H1 (cell line): ENCODE results near the gene SPIRE1. TPM values are rescaled to one million over a fixed set of nuclear protein-coding genes. Genes with fewer than 3 reads are reported as not detected.

ENCODE experiments used
- CTCF ChIA-PET: fragments of 300-600 bp; sonication (Branson Sonifier 250); formaldehyde crosslinking; loops from one replicate; lab custom pipeline; 2021; ENCODE audit not compliant: partially characterized antibody; lab: Charles Lee
- POLR2A ChIA-PET: fragments of 300-600 bp; sonication (Branson Sonifier 250); formaldehyde crosslinking; loops from one replicate; lab custom pipeline; 2021; ENCODE audit warnings: inconsistent platforms; ENCODE audit not compliant: partially characterized antibody; lab: Charles Lee
- DNase-seq, 2 experiments: peaks; one replicate each; pipeline versions ENCODE4 v3.0.0 to v3.0.0-alpha.2; 2010 to 2022; ENCODE audit warnings: low spot score in 2 of 2, low read depth in 1 of 2, mixed read lengths in 1 of 2
- FAIRE-seq: peaks from 2 replicates; lab custom pipeline; 2011; peaks lifted over from hg19 to GRCh38; lab: Jason Lieb, UNC
- H2AFZ ChIP-seq: 2 replicates; pipeline ENCODE4 v1.8.1; 2012; ENCODE audit warnings: low read length, inconsistent platforms
- H2AK5ac ChIP-seq: 2 replicates; pipeline ENCODE4 v1.6.1; 2013; ENCODE audit warnings: low read depth, low read length
- H2BK120ac ChIP-seq: replicated peaks from 2 replicates; pipeline ENCODE3; 2013; ENCODE audit warnings: low read depth, low read length, inconsistent platforms
- H2BK12ac ChIP-seq: 2 replicates; pipeline ENCODE4 v1.6.1; 2013; ENCODE audit warnings: low read depth, low read length
- H2BK15ac ChIP-seq: 2 replicates; pipeline ENCODE4 v1.6.1; 2013; ENCODE audit warnings: low read length
- H2BK20ac ChIP-seq: 2 replicates; pipeline ENCODE4 v1.6.1; 2013; ENCODE audit warnings: low read length
- H2BK5ac ChIP-seq: 2 replicates; pipeline ENCODE4 v1.6.1; 2013; ENCODE audit warnings: low read depth, low read length
- H3K14ac ChIP-seq: 2 replicates; pipeline ENCODE4 v1.6.1; 2013; ENCODE audit warnings: inconsistent platforms; ENCODE audit not compliant: insufficient read length
- H3K18ac ChIP-seq: 2 replicates; pipeline ENCODE4 v1.6.1; 2013; ENCODE audit warnings: low read length; ENCODE audit errors: extremely low read depth
- H3K23ac ChIP-seq: 2 replicates; pipeline ENCODE4 v1.6.1; 2013; ENCODE audit warnings: inconsistent platforms; ENCODE audit not compliant: insufficient read length
- H3K23me2 ChIP-seq: 2 replicates; pipeline ENCODE4 v1.6.1; 2013; ENCODE audit warnings: low read depth, low read length
- H3K27ac ChIP-seq: 2 replicates; pipeline ENCODE4 v1.6.1; 2011; ENCODE audit warnings: low read depth, low read length, inconsistent platforms
- H3K27me3 ChIP-seq, 4 experiments: replicated peaks in 1 of 4; 1 replicate in 1 of 4; 2 replicates in 3 of 4; pipeline versions ENCODE4 v1.6.1 to v1.8.1; 2011 to 2013; ENCODE audit warnings: low read length in 3 of 4, mild to moderate bottlenecking in 3 of 4, inconsistent platforms in 2 of 4, mixed read lengths in 2 of 4, moderate library complexity in 1 of 4; ENCODE audit not compliant: control insufficient read depth in 3 of 4, insufficient read depth in 3 of 4; ENCODE audit errors: extremely low read depth in 1 of 4
- H3K36me3 ChIP-seq, 4 experiments: 2 replicates each; pipeline versions ENCODE4 v1.6.1 to v1.8.1; 2011 to 2013; ENCODE audit warnings: mild to moderate bottlenecking in 4 of 4, low read length in 3 of 4, moderate library complexity in 2 of 4, control low read depth in 1 of 4, inconsistent platforms in 1 of 4; ENCODE audit not compliant: insufficient read depth in 4 of 4, control insufficient read depth in 2 of 4
- H3K4ac ChIP-seq: replicated peaks from 2 replicates; pipeline ENCODE3; 2013; ENCODE audit warnings: low read length, low read depth, mixed read lengths, inconsistent platforms; ENCODE audit not compliant: insufficient read length
- H3K4me1 ChIP-seq, 4 experiments: replicated peaks in 1 of 4; 1 replicate in 1 of 4; 2 replicates in 3 of 4; pipeline versions ENCODE4 v1.6.1 to v1.8.1; 2011 to 2013; ENCODE audit warnings: low read length in 3 of 4, inconsistent platforms in 2 of 4, mixed read lengths in 1 of 4; ENCODE audit not compliant: insufficient read depth in 4 of 4, control insufficient read depth in 3 of 4
- H3K4me2 ChIP-seq, 2 experiments: 2 replicates each; pipeline versions ENCODE4 v1.6.1 to v1.8.1; 2011 to 2013; ENCODE audit warnings: low read depth in 2 of 2, low read length in 2 of 2, control low read depth in 1 of 2, inconsistent platforms in 1 of 2, mild to moderate bottlenecking in 1 of 2; ENCODE audit not compliant: insufficient read depth in 1 of 2
- H3K4me3 ChIP-seq, 4 experiments: fragments of 200-600, 300-600 bp in 1 of 4; sonication (generic), shearing (Covaris generic), sonication (Bioruptor Twin) in 1 of 4; 2 replicates each; pipeline versions ENCODE4 v1.5.1 to v1.8.1; 2011 to 2016; ENCODE audit warnings: low read length in 4 of 4, low read depth in 3 of 4, control low read depth in 2 of 4, inconsistent platforms in 2 of 4, mild to moderate bottlenecking in 2 of 4, mixed read lengths in 1 of 4, moderate library complexity in 1 of 4; ENCODE audit not compliant: insufficient read depth in 2 of 4; ENCODE audit errors: extremely low read depth in 1 of 4
- H3K56ac ChIP-seq: replicated peaks from 2 replicates; pipeline ENCODE3; 2013; ENCODE audit warnings: low read depth, mild to moderate bottlenecking, mixed read lengths, low read length, inconsistent platforms; ENCODE audit not compliant: insufficient read length
- H3K79me1 ChIP-seq: 2 replicates; pipeline ENCODE4 v1.6.1; 2013; ENCODE audit warnings: low read depth, low read length, control low read depth
- H3K79me2 ChIP-seq, 2 experiments: 2 replicates each; pipeline versions ENCODE4 v1.6.1 to v1.8.1; 2012 to 2013; ENCODE audit warnings: low read length in 2 of 2, mild to moderate bottlenecking in 2 of 2, inconsistent platforms in 1 of 2; ENCODE audit not compliant: insufficient read depth in 2 of 2, control insufficient read depth in 1 of 2
- H3K9ac ChIP-seq, 4 experiments: replicated peaks in 1 of 4; 1 replicate in 1 of 4; 2 replicates in 3 of 4; pipeline versions ENCODE4 v1.6.1 to v1.8.1; 2011 to 2013; ENCODE audit warnings: low read depth in 3 of 4, low read length in 3 of 4, control low read depth in 2 of 4, mild to moderate bottlenecking in 2 of 4, moderate library complexity in 2 of 4, inconsistent platforms in 1 of 4; ENCODE audit errors: extremely low read depth in 1 of 4
- H3K9me3 ChIP-seq, 2 experiments: 2 replicates each; pipeline versions ENCODE4 v1.6.1 to v1.8.1; 2012 to 2013; ENCODE audit warnings: mild to moderate bottlenecking in 2 of 2, moderate library complexity in 2 of 2, control low read depth in 1 of 2, inconsistent platforms in 1 of 2, low read depth in 1 of 2, low read length in 1 of 2, mixed read lengths in 1 of 2; ENCODE audit not compliant: insufficient read depth in 2 of 2
- H4K20me1 ChIP-seq, 2 experiments: replicated peaks in 1 of 2; 2 replicates each; pipeline versions ENCODE3 to v1.8.1; 2011 to 2013; ENCODE audit warnings: inconsistent platforms in 2 of 2, low read length in 2 of 2, mild to moderate bottlenecking in 1 of 2; ENCODE audit not compliant: insufficient read depth in 2 of 2, control insufficient read depth in 1 of 2
- H4K5ac ChIP-seq: 2 replicates; pipeline ENCODE4 v1.6.1; 2013; ENCODE audit warnings: low read length, low read depth, mixed read lengths, inconsistent platforms; ENCODE audit not compliant: insufficient read length
- H4K8ac ChIP-seq: 2 replicates; pipeline ENCODE4 v1.8.0; 2013; ENCODE audit warnings: mild to moderate bottlenecking, moderate library complexity, low read length, inconsistent platforms; ENCODE audit not compliant: insufficient read depth; ENCODE audit errors: extremely low read depth
- H4K91ac ChIP-seq: replicated peaks from 2 replicates; pipeline ENCODE3; 2013; ENCODE audit warnings: low read length, mixed read lengths, inconsistent platforms; ENCODE audit not compliant: insufficient read length
- CBX8 ChIP-seq: fragments of 300-800, 300-1000 bp; sonication (generic); IDR thresholded peaks from 2 replicates; pipeline ENCODE4 v1.7.1; 2016; ENCODE audit warnings: low read depth, low read length, borderline replicate concordance
- JUN ChIP-seq: IDR thresholded peaks from 2 replicates; pipeline ENCODE4 v1.6.1; 2011; ENCODE audit warnings: low read depth, mild to moderate bottlenecking, improper control_type of control experiment, low read length
- MAX ChIP-seq: IDR thresholded peaks from 2 replicates; pipeline ENCODE4 v1.6.1; 2012; ENCODE audit warnings: inconsistent platforms
- SIX5 ChIP-seq: IDR thresholded peaks from 2 replicates; pipeline ENCODE4 v1.6.1; 2011; ENCODE audit warnings: mild to moderate bottlenecking, low read depth, low read length
- SUZ12 ChIP-seq: fragments of 200-600 bp; sonication (generic); IDR thresholded peaks from 2 replicates; pipeline ENCODE4 v1.6.1; 2012; ENCODE audit warnings: mild to moderate bottlenecking, inconsistent platforms, low read length, moderate library complexity, mixed read lengths
- YY1 ChIP-seq: IDR thresholded peaks from 2 replicates; pipeline ENCODE4 v1.6.1; 2011; ENCODE audit warnings: low read depth, mild to moderate bottlenecking, low read length
- WGBS, 2 experiments: shearing (Covaris generic) in 1 of 2; methylation state at CpG; one replicate each; pipeline versions ENCODE4 v1.1.6 to v1.1.7; 2013 to 2015; ENCODE audit warnings: low lambda C conversion rate in 2 of 2, mixed read lengths in 2 of 2, inconsistent platforms in 1 of 2, low coverage in 1 of 2, missing lambda C conversion rate in 1 of 2; ENCODE audit not compliant: insufficient replicate concordance in 2 of 2, insufficient coverage in 1 of 2, insufficient read length in 1 of 2; ENCODE audit errors: extremely low coverage in 1 of 2, missing lambda C conversion rate in 1 of 2; 5-methylcytosine and 5-hydroxymethylcytosine counted together
- polyA plus RNA-seq, 7 experiments: library from polyadenylated mRNA; depleted of rRNA in 3 of 7; stranded (reverse) in 5 of 7; unstranded in 2 of 7; fragments of >200 nt in 5 of 7; fragments of 200-250 nt in 2 of 7; gene quantifications; 1 replicate in 5 of 7; 2 replicates in 1 of 7; 4 replicates in 1 of 7; pipeline versions ENCODE4 v1.2.1 to v1.2.3, GENCODE V29; 2011 to 2013; ENCODE audit warnings: missing spikeins in 2 of 7, mixed read lengths in 2 of 7
- total RNA-seq: library from RNA; stranded (reverse); fragmentation: NEBNext Ultra II Directional; extraction: Animal tissue kit (Norgen Biotek cat#: 25700); gene quantifications from 2 replicates; pipeline ENCODE4 v1.2.1, GENCODE V29; 2021

Gene SPIRE1
- total and polyA plus RNA-seq, 2 of the 8 experiments (the other 6 are each of a cell fraction or from before 2014, with no cell fraction given): 6.0 to 21.5 TPM

- Histone ChIP-seq H3K4me3 (no peak overlapping the region), H2AFZ (no peak overlapping the region), H3K9me3 (no peaks in the 10 kb centered on the region), H3K4me1 (no peaks in the 10 kb centered on the region), H4K91ac (no peak overlapping the region), H2AK5ac (no peak overlapping the region), H3K4me2 (no peak overlapping the region), H2BK5ac (no peak overlapping the region), H4K5ac (no peak overlapping the region), H3K14ac (no peak overlapping the region), H2BK12ac (no peak overlapping the region), H3K79me1 (no peaks in the 10 kb centered on the region), H3K4ac (no peak overlapping the region), H3K23ac (no peak overlapping the region), H4K8ac (no peak overlapping the region), H3K56ac (no peak overlapping the region), H2BK120ac (no peak overlapping the region), H3K36me3 (no peaks in the 10 kb centered on the region), H3K27ac (no peak overlapping the region), H3K23me2 (no peaks in the 10 kb centered on the region), H2BK15ac (no peak overlapping the region), H3K9ac (no peak overlapping the region), H3K79me2 (no peaks in the 10 kb centered on the region), H3K18ac (no peak overlapping the region), H4K20me1 (no peaks in the 10 kb centered on the region), H2BK20ac (no peak overlapping the region), H3K27me3 (no peaks in the 10 kb centered on the region)
- no peak for FAIRE-seq
- TF ChIP-seq CBX8 (no peak), SIX5 (no peak), MAX (no peak), YY1 (no peak), SUZ12 (no peak), JUN (no peak)
- DNase-seq: no peak
- 91% methylated on average over 9 of the region's 9 CpGs; no CpG with 5 or more reads in 1 of the 2 experiments for WGBS, 2 experiments
- ChIA-PET CTCF (no interaction called here), POLR2A (no interaction called here)
These were observed 193.2 kb downstream of the SPIRE1 start for GRCh38 chr18:12464731-12465130.
